Measurements from ENCODE around the gene TUNAR.

The TUNAR gene

GRCh38 chr14:95910628-95911027, 34.0 kb downstream of the TUNAR start:
- no peak for FAIRE-seq

GRCh38 chr14:95911456-95911855, 34.8 kb downstream of the TUNAR start:
- FAIRE-seq (no peak), DNase-seq (ENCODE audit: insufficient read length, low spot score) (no peak)

More at GRCh38 chr14:95910628-95911027, 34.0 kb downstream of the TUNAR start:
- DNase-seq (ENCODE audit: insufficient read length, low spot score) = no peak

GRCh38 chr14:95915330-95915729, 38.7 kb downstream of the TUNAR start:
- no peak for FAIRE-seq
- DNase-seq (ENCODE audit: insufficient read length, low spot score) = no peak

GRCh38 chr14:95918466-95918865, 41.8 kb downstream of the TUNAR start:
- no peak for FAIRE-seq
- DNase-seq (ENCODE audit: insufficient read length, low spot score) = no peak

- FAIRE-seq = no peak
- no peak for DNase-seq (ENCODE audit: insufficient read length, low spot score)
Measured at GRCh38 chr14:95920769-95921438, 44.3 kb downstream of the TUNAR start.

- DNase-seq (ENCODE audit: insufficient read length, low spot score) (no peak), FAIRE-seq (no peak)
Measured at GRCh38 chr14:95922080-95922479, 45.4 kb downstream of the TUNAR start.

GRCh38 chr14:95928751-95929150, 52.1 kb downstream of the TUNAR start:
- DNase-seq (ENCODE audit: insufficient read length, low spot score) (no peak), FAIRE-seq (no peak)

- FAIRE-seq (no peak), DNase-seq (ENCODE audit: insufficient read length, low spot score) (no peak)
Measured at GRCh38 chr14:95931384-95931783, 54.8 kb downstream of the TUNAR start.

- no peak for FAIRE-seq
- DNase-seq (ENCODE audit: insufficient read length, low spot score) = peak; percentile 10
Measured at GRCh38 chr14:95935228-95935822, 58.7 kb downstream of the TUNAR start.

- FAIRE-seq (no peak), DNase-seq (ENCODE audit: insufficient read length, low spot score) (no peak)
Measured at GRCh38 chr14:95936041-95936440, 59.4 kb downstream of the TUNAR start.

- DNase-seq (ENCODE audit: insufficient read length, low spot score) (no peak), FAIRE-seq (no peak)
Measured at GRCh38 chr14:95939335-95939734, 62.7 kb downstream of the TUNAR start.

GRCh38 chr14:95941897-95942296, 65.3 kb downstream of the TUNAR start:
- DNase-seq (ENCODE audit: insufficient read length, low spot score) (no peak), FAIRE-seq (no peak)

- DNase-seq (ENCODE audit: insufficient read length, low spot score) = no peak
- FAIRE-seq = no peak
Measured at GRCh38 chr14:95943699-95944098, 67.1 kb downstream of the TUNAR start.

GRCh38 chr14:95944462-95944861, 67.8 kb downstream of the TUNAR start:
- no peak for FAIRE-seq

GRCh38 chr14:95946867-95947266, 70.2 kb downstream of the TUNAR start:
- no peak for FAIRE-seq
- no peak for DNase-seq (ENCODE audit: insufficient read length, low spot score)

More at GRCh38 chr14:95944462-95944861, 67.8 kb downstream of the TUNAR start:
- no peak for DNase-seq (ENCODE audit: insufficient read length, low spot score)

- no peak for DNase-seq (ENCODE audit: insufficient read length, low spot score)
- no peak for FAIRE-seq
Measured at GRCh38 chr14:95948558-95948981, 71.9 kb downstream of the TUNAR start.

- no peak for DNase-seq (ENCODE audit: insufficient read length, low spot score)
- no peak for FAIRE-seq
Measured at GRCh38 chr14:95951359-95951758, 74.7 kb downstream of the TUNAR start.

- FAIRE-seq (no peak), DNase-seq (ENCODE audit: insufficient read length, low spot score) (peak; percentile 11)
Measured at GRCh38 chr14:95953111-95953724, 76.6 kb downstream of the TUNAR start.

- FAIRE-seq (no peak), DNase-seq (ENCODE audit: insufficient read length, low spot score) (no peak)
Measured at GRCh38 chr14:95956601-95957460, 80.2 kb downstream of the TUNAR start.

GRCh38 chr14:95958105-95958504, 81.5 kb downstream of the TUNAR start:
- FAIRE-seq (no peak), DNase-seq (ENCODE audit: insufficient read length, low spot score) (no peak)

- DNase-seq (ENCODE audit: insufficient read length, low spot score) (no peak), FAIRE-seq (no peak)
Measured at GRCh38 chr14:95959317-95959716, 82.7 kb downstream of the TUNAR start.

All from HTR-8/SVneo (cell line).